ENCODE results near the gene CNOT1.

DNA sequence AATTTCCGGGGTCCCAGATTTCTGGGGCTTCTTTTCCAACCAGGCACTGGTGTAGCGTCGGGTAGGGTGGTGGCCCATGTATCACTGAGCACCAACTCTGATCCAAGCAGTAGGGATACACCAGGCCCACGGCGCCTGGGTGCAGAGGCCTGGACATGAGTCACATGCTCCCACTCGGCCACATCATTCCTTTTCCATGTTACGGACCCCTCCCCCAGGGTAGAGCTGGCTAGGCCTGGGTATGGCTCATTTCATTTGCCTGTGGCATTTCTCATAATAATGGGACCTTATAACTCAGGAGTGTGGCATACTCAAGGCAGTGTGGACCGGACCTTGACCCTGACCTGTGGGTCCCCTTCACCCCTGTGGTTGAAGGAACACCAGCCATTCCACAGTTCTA, 147.7 kb downstream of the CNOT1 start:
- TF ChIP-seq, protein P1, sequence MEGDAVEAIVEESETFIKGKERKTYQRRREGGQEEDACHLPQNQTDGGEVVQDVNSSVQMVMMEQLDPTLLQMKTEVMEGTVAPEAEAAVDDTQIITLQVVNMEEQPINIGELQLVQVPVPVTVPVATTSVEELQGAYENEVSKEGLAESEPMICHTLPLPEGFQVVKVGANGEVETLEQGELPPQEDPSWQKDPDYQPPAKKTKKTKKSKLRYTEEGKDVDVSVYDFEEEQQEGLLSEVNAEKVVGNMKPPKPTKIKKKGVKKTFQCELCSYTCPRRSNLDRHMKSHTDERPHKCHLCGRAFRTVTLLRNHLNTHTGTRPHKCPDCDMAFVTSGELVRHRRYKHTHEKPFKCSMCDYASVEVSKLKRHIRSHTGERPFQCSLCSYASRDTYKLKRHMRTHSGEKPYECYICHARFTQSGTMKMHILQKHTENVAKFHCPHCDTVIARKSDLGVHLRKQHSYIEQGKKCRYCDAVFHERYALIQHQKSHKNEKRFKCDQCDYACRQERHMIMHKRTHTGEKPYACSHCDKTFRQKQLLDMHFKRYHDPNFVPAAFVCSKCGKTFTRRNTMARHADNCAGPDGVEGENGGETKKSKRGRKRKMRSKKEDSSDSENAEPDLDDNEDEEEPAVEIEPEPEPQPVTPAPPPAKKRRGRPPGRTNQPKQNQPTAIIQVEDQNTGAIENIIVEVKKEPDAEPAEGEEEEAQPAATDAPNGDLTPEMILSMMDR (IDR thresholded peaks at IDR 0.05): no peak
- TF ChIP-seq POLR2AphosphoS5 (IDR thresholded peaks at IDR 0.05) (no peak), EP300 (IDR thresholded peaks at IDR 0.05) (no peak), POLR2A (IDR thresholded peaks at IDR 0.05) (no peak)
